Epidermal melanocyte (primary cell): Measurements from ENCODE around the gene PIP4P1.
"Not testable (repeated sequence)": the region's sequence is repeated elsewhere in the genome, so short reads cannot be mapped to it uniquely, and the experiment has no call there.

Experiments
- DNase-seq: peaks from one replicate; pipeline ENCODE4 v3.0.0; 2011; ENCODE audit warnings: low spot score; ENCODE audit not compliant: insufficient read length

PIP4P1 gene

DNA sequence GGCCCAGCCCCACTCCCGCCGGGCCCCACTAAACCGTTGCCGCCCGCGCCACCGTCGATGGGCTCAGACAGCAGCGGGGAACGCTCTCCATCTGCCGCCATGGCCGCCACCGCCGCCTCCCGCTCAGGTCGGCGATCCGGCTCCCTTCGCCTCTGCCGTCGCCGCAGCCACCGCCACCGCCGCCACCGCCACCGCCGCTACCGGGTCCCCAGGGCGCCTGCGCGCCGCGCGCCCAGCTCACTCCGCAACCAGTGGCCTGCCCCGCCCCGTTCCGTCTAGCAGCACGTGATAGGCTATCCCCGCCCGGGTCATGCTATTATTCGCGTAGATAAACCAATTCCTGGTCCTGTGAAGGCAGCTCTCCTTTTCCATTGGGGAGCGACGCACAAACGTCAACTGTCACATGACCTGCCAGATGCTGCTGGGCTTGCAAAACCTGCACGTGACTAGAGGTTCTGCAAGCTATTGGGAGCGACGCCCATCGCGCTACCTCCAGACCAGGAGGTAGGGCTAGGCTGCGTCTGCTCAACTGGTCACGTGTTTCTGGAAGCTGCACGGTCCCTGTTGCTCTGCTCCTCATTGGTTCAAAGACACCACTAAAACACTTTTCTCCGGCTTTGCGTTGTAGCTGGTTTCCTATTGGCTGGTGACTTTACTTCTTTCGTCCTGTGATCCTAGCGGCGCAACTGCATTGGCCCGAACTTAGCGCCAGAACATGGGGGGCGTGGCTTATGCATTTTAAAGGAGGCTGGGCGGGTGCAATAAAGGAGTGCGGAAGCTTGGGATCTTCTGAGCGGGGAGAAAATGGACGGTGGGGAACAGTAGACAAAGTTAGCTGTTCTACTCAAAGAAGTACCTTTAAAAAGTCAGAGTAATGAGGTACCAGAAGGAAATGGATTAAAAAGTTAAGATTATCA lies at the start of gene PIP4P1:
PIP4P1 (minus strand) TSS at position 210 of the 917 bp plus-strand sequence; CDS start at position 101, 109 bp downstream.
- DNase-seq, result peak; percentile 93

DNA sequence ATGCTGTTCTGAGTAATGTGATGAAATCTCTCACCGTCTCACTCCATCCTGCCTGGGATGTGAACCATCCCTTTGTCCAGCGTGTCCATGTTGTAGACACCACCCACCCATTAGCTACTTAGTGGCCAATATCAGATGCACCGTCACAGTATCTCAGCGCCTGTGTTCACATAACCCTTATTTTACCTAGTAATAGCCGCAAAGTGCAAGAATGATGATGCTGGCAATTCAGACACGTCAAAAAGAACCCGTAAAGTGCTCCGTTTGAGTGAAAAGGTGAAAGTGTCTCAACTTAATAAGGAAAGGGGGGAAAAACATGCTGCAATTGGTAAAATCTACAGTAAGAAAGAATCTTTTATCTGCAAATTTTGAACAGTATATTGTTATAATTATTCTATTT lies 47.1 kb upstream of the PIP4P1 start:
- DNase-seq, result no peak

DNA sequence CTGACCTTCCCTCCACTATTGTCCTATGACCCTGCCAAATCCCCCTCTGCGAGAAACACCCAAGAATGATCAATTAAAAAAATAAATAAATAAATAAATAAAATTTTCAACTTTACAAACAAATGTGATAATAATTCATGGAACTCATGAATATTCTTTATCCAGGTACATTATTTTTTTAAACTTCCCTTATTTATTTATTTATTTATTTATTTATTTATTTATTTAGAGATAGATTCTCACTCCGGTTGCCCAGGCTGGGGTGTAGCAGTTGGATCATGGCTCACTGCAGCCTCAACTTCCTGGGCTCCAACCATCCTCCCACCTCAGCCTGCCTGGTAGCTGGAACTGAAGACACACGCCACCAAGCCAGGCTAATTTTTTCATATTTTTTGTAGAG lies 46.3 kb upstream of the PIP4P1 start:
- not testable (repeated sequence) for DNase-seq

DNA sequence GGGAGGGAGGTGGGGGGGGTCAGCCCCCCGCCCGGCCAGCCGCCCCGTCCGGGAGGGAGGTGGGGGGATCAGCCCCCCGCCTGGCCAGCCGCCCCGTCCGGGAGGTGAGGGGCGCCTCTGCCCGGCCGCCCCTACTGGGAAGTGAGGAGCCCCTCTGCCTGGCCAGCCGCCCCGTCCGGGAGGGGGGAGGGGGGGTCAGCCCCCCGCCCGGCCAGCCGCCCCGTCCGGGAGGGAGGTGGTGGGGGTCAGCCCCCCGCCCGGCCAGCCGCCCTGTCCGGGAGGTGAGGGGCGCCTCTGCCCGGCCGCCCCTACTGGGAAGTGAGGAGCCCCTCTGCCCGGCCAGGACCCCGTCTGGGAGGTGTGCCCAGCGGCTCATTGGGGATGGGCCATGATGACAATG lies 45.5 kb upstream of the PIP4P1 start:
- not testable (repeated sequence) for DNase-seq

DNA sequence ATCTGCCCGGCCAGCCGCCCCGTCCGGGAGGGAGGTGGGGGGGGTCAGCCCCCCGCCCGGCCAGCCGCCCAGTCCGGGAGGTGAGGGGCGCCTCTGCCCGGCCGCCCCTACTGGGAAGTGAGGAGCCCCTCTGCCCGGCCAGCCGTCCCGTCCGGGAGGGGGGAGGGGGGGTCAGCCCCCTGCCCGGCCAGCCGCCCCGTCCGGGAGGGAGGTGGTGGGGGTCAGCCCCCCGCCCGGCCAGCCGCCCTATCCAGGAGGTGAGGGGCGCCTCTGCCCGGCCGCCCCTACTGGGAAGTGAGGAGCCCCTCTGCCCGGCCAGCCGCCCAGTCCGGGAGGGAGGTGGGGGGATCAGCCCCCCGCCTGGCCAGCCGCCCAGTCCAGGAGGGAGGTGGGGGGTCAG lies 45.0 kb upstream of the PIP4P1 start:
- DNase-seq, result not testable (repeated sequence)

DNA sequence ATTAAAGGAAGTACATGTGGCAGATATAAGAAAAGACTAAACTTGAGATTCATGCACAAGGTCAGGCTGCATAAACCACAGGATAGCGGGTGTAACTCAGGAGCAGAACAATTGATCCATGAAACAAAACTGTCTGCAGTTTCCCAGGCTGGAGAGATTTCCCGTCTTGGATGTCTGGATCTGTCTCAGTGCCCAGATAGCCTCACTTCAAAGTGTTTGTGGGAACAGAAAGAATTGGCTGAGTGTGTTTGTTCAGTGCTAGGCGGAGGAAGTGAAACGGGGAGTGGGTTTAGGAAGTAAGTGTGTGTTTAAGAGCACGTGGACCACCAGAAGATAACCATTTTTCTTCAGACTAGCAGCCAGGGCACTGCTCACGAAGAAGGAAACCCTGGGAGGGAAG lies 42.7 kb upstream of the PIP4P1 start:
- no peak for DNase-seq

DNA sequence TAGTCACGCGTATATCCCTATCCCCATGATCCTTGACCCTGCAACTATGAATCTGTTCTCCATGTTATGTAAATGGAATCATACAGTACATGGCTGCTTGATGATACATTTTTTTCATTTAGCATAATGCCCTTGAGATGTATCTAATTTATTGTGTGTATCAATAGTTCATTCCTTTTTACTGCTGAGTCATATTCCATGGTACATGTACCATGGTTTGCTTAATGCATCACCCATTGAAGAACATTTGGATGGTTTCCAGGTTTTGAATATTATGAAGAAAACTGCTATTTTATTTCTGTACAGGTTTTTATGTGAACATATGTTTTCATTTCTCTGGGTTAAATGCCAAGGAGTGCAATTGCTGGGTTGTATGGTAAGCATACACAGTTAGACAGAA lies 40.1 kb upstream of the PIP4P1 start:
- no peak for DNase-seq

DNA sequence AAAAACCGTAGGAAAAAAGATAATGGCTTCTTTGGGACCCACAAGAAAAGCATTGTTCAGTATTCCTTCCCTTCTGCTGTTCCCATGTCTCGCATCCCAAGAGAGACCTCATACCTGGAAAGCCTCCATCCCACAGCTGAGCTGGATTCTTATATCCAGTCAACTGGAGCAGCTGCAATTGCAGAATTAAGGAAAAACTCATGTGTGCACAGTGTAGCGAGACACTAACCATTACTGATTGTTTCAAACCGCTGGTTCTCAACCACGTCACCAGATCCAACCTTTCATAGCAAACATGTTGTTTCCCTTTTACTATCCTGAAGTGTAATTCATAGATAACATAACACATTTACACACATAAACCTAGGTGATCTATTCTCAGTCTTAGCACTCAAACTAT lies 38.6 kb upstream of the PIP4P1 start:
- DNase-seq, result no peak

DNA sequence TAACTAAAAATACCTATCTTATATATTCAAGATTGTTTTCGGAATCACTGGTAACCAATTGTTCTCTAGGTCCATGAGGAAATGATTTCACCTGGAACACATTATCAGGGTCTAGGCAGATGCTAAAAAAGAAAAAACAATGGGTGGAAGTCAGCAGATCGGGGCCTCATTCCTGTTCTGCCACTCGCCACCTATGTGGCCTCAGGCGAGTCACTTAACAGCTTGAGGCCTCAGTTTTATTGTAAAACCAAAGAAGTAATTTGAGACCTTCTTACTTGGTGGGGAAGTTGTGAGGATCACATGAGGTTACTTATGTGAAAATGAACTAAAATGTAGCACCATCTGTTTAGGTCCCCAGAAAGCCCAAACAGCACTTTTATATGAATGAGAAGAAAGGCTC lies 37.9 kb upstream of the PIP4P1 start:
- no peak for DNase-seq

DNA sequence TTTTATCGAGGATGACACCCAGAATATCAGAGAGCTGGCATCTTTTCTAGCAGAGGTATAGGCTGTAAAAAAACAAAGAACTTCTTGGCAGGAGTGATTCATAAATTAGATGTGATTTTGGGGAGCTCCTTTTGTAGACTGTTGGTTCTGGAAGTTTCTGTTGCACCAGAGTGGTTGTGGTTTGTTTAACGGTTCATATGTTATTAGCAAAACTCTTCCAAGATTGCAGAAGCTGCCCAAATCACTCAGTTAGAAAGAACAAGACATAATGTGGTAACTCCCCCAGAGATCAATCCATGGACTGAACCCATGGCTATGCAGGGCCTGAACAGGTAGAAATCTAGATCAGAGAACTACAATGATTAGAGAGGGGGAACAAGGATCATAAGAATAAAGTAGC lies 37.4 kb upstream of the PIP4P1 start:
- no peak for DNase-seq

DNA sequence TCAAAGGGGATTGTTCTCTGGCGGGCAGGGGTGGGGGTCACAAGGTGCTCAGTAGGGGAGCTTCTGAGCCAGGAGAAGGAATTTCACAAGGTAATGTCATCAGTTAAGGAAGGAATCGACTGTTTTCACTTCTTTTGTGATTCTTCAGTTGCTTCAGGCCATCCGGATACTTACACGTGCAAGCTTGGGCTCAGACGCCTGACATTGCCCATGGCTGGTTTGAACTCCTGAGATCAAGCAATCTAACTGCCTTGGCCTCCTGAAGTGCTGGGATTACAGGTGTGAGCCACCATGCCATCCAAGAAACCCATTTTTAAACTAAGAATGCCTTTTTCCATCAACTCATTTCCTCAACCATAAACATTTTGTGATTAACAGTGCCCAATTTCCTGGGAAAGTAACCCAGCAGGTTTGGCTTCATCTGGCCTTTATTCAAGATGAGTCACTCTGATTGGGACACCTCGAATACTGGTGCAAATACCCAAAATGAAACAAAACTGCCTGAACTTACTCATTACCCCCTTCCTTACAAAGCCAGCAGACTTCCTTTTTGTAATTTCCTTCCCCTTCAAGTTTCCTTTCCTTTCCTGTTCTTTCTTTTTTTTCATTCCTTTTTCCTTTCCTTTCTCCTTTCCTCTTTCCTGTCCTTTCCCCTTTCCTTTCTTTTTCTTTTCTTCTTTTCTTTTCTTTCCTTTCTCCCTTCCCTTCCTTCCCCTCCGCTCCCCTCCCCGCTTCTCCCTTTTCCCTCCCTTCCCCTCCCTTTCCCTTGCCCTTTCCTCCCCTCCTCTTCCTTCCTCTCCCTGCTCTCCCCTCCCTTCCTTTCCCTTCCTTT lies 33.9 kb upstream of the PIP4P1 start:
- DNase-seq, result no peak

DNA sequence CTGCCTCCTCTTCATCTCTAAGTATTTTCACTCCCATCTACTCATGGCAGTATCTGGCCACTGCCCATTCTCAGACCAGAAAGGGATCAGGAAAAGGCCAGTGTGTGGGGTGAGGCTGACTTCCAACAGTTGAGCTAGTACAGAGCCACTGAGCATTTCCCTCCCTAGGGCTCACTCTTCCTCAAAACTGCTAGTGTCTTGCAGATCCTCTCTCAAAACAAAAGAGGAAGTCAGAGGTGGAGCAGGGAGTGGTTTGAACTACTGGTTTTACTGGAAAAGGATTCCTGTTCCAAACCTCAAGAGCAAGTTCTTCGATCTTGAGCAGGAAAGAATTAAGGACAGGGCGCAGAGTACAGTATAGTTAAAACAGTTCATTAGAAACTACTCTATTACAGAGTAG lies 32.4 kb upstream of the PIP4P1 start:
- DNase-seq, result no peak

DNA sequence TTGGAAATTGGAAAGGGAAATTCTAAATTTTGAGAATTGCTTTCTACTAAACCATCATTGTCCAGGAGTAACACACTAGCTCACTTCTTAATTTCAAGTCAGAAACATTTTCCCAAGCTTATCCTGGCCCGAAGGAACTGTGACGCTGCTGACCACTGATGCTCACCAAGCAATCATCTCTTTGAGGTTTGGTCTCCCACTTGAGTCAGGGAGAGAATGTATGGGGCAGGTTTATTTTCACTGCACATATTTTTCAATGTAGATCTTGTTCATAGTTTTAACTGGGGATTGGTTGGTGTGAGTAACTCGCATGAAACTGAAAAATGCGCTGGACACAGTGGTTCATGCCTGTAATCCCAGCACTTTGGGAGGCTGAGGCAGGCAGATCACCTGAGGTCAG lies 31.3 kb upstream of the PIP4P1 start:
- DNase-seq, result no peak

DNA sequence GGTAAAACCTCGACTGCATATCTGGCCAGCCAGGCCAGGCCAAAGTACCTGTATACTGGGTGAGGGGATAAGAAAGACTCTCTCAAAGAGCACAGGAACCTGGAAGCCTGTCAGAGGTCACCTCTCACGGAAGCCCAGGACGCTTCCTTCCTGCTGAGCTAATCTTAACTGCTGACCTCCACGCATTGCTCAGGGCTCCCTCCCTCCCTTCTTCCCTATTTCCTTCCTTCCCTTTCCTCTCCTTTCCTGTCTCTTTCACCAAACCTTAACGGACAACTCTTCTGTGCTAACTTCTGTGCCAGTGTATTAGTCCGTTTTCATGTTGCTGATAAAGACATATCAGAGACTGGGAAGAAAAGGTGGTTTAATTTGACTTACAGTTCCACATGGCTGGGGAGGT lies 29.3 kb upstream of the PIP4P1 start:
- DNase-seq, result no peak

DNA sequence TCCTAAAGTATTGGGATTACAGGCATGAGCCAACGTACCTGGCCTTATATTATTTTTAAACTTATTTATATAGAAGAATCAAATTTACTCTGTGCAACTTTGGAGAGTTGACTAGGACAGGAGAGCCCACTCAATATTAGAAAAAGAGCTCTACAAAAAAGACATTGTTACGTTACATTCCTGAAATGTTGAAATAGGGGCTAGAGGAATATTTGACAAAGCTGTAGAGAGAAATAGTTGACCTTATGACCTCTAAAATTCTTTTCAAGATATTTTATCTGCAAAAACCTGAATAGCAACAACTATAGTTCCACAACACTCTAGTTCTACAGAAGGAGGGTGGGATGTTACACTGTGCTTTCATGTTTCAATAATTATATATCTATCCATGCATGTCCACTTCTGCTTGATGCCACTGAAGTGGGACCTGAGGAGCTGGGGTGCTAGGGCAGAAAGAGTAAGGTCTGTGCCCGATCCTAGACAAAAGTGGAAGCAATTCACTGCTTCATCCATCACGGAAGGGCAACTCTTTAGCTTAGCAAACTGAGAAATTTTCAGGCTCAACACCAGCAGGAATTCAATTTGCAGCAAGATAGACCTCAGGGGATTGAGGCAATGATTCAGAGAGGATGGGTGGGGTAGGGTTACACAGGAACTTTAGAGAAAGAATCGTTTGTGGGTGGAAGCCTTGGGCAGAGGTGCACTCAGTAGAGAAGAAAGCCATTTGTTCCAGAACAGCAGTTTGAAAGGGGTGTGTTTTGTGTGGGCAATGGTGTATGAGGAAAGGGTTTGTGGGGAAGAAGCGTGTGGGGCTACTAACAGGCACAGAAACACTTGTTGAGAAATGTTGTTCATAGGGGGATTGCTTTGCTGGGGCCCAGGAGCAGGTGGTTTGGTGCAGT lies 28.1 kb upstream of the PIP4P1 start:
- DNase-seq, result no peak

DNA sequence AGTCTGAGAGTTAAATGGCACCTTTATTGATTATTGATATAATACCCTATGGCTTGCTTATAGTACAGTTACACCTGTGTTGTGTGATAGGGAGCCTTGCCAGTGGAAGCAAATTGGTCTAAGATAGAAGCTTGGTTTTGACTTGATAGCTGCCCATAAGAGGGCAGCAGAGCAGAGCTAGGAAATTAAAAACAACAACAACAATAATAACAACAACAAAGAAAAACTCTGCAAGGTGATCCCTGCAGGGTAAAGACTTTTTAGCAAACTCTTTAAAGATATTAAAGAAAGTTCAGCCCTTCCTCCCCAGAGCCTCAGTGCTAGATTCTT lies 26.1 kb upstream of the PIP4P1 start:
- no peak for DNase-seq

DNA sequence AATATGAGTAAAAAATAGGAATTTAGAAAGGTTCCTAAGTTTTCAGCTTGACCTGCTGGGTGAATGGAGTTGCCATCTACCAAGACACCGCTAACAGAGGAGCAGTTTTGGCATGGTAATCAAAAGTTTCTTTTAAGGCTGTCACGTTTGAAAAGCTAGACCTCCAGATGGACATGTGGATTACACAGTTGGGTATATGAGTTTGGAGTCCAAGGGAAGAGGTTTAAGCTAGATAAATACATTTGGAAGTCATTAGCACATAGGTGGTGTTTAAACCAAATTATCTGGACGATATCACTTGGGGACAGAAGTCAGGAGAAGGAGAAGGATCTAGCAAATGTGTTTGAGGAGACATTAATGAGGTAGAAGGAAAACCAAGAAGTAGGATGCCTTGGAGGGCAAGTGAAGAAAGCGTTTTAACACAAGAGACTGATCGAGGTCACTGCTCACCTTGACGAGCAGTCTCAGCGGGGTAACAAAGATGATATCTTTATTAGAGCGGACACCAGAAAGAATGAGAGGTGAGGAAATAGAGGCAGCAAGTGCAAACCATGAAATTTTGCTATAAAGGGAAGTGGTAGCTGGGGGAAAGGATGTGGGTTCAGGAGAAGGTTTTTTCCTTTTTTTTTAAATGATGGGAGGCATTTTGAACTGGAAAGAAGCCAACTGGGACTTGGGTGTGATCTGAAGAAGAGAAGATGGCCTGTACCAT lies 25.6 kb upstream of the PIP4P1 start:
- no peak for DNase-seq

DNA sequence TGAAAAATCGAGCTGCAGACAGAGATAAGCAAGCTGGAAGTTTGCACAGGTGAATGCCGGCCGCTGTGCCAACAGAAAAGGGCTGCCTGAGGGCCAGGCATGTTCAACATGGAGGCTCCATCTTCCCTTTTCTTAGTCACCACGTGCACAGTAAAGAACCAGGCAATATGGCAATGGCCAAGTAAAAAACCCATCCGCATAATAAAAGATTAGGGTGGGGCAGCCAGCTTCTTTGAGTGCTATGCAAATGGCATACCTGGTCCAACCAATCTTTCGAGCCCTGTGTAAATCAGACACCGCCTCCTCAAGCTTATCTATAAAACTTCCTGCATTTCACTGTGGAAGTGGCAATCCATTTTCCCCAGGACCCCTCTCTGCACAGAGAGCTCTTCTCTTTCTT lies 24.7 kb upstream of the PIP4P1 start:
- no peak for DNase-seq

DNA sequence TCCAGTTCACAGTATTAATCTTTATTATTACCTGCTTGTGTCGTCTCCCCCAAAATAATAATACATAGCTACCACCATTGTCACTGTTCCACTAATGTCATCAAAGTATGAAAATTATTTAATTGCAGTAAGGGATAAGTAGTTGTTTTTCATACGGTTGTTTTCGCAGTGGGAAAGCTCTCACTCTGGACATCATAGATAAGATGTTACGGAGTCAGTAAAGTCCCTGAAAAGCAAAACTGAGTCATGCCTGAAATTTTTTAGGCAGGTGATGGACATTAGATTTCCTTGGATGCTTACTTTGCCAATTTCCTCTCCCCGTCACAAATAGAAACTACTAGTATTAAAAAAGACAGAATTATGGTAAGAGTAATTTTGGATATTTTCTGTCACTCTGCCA lies 21.1 kb upstream of the PIP4P1 start:
- no peak for DNase-seq

DNA sequence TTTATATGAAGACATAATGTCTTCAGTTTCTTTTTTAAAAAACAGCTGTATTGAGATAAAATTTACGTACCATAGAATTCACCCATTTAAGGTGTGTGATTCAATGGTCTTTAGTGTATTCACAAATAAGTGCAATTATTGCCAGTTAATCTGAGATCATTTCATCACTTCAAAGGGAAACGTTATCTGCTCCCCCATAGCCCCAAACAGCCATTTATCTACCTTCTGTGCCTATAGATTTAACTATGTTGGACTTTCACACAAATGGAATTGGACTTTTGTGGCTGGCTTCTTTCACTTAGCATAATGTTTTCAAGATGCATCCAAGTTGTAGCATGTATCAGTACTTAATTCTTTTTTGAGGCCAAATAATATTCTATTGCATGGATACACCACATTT lies 17.7 kb upstream of the PIP4P1 start:
- DNase-seq, result no peak
